Esophagus squamous epithelium (tissue), 5 donors: ENCODE results near the gene PTBP3. TPM values are rescaled to one million over a fixed set of nuclear protein-coding genes. Genes with fewer than 3 reads are reported as not detected.
A peak's percentile ranks its signal among the peaks of the same experiment; 100 is the strongest.

Source experiments
- DNase-seq: peaks from one replicate; lab custom pipeline; 2025; lab: John Stamatoyannopoulos, UW
- H3K27ac ChIP-seq, 4 donors: fragments of 200-600 bp; sonication (generic); one replicate each; pipeline ENCODE4 v1.5.1; 2016 to 2019; ENCODE audit warnings: mild to moderate bottlenecking in 1 of 4
- H3K27me3 ChIP-seq, 4 donors: fragments of 200-600 bp; sonication (generic); 1 replicate in 3 of 4; 2 replicates in 1 of 4; pipeline versions ENCODE4 v1.5.1 to v1.6.0; 2017 to 2021; ENCODE audit warnings: antibody characterized with exemption in 1 of 4
- H3K36me3 ChIP-seq, 3 donors: fragments of 200-600 bp; sonication (generic); one replicate each; pipeline ENCODE4 v1.5.1; 2016 to 2019
- H3K4me1 ChIP-seq, 3 donors: fragments of 200-600 bp; sonication (generic); one replicate each; pipeline ENCODE4 v1.5.1; 2017 to 2019
- H3K4me3 ChIP-seq, 4 donors: fragments of 200-600 bp; sonication (generic); 1 replicate in 3 of 4; 2 replicates in 1 of 4; pipeline ENCODE4 v1.5.1; 2016 to 2019; ENCODE audit warnings: mild to moderate bottlenecking in 2 of 4, moderate library complexity in 1 of 4
- H3K9me3 ChIP-seq, 3 donors: fragments of 200-600 bp; sonication (generic); one replicate each; pipeline ENCODE4 v1.5.1; 2016 to 2019
- POLR2A ChIP-seq, 4 donors: fragments of 450-650 bp; IDR thresholded peaks; one replicate each; pipeline ENCODE4 v1.6.1; 2017; ENCODE audit warnings: antibody characterized with exemption in 4 of 4, mild to moderate bottlenecking in 4 of 4, moderate library complexity in 3 of 4
- WGBS, 2 donors: methylation state at CpG; one replicate each; pipeline ENCODE4 v1.1.5; 2018; 5-methylcytosine and 5-hydroxymethylcytosine counted together
- intact Hi-C: fragments of 100-400 bp; cut with DNase I; formaldehyde crosslinking; loops from one replicate; pipeline ENCODE4 v1.15.0; 2022
- total RNA-seq, 4 donors: library from RNA; depleted of rRNA; stranded (reverse); fragments of >200 nt; gene quantifications; one replicate each; pipeline ENCODE4 v1.1.0, GENCODE V29; 2016
- TF ChIP-seq, protein P1 (sequence below), 6 experiments: fragments of 450-650 bp in 4 of 6; fragments of 200-600 bp in 2 of 6; sonication (generic) in 2 of 6; IDR thresholded peaks; one replicate each; pipeline ENCODE4 v1.5.1; 2016 to 2019; ENCODE audit warnings: antibody characterized with exemption in 6 of 6, mild to moderate bottlenecking in 4 of 6, moderate library complexity in 4 of 6
- donor health status: DM: yes; HTN: yes; CAD: no.

PTBP3 gene
- total RNA-seq, 4 donors from 2014 or later: 71.9 to 113 (median 88.8) TPM

GRCh38 chr9:112349008-112349333 lies 15.6 kb upstream of the PTBP3 start:
- peak overlapping the region in 3 of 4 donors; percentile 41 to 67 (median 42) for H3K4me3 ChIP-seq
- WGBS, 2 donors: 49 to 57% methylated on average over 4 of the region's 4 CpGs
- intact Hi-C loops: no loop called here

GRCh38 chr9:112348257-112349007 lies 15.0 kb upstream of the PTBP3 start:
- Histone ChIP-seq H3K27ac (peak overlapping the region; percentile 51 to 82 (median 66)), H3K4me1 (peaks cover 5 to 16% (median 10%) of the 10 kb centered on the region in 3 donors), H3K36me3 (no peaks in the 10 kb centered on the region), H3K9me3 (no peaks in the 10 kb centered on the region), H3K27me3 (no peaks in the 10 kb centered on the region), H3K4me3 (peak overlapping the region; percentile 9 to 67 (median 42))
- no peak for DNase-seq
- intact Hi-C loops: no loop called here
- TF ChIP-seq, protein P1, sequence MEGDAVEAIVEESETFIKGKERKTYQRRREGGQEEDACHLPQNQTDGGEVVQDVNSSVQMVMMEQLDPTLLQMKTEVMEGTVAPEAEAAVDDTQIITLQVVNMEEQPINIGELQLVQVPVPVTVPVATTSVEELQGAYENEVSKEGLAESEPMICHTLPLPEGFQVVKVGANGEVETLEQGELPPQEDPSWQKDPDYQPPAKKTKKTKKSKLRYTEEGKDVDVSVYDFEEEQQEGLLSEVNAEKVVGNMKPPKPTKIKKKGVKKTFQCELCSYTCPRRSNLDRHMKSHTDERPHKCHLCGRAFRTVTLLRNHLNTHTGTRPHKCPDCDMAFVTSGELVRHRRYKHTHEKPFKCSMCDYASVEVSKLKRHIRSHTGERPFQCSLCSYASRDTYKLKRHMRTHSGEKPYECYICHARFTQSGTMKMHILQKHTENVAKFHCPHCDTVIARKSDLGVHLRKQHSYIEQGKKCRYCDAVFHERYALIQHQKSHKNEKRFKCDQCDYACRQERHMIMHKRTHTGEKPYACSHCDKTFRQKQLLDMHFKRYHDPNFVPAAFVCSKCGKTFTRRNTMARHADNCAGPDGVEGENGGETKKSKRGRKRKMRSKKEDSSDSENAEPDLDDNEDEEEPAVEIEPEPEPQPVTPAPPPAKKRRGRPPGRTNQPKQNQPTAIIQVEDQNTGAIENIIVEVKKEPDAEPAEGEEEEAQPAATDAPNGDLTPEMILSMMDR (IDR thresholded peaks at IDR 0.05): peak in 1 of 6 experiments; percentile 9
- no peak for TF ChIP-seq POLR2A (IDR thresholded peaks at IDR 0.05)
- 23% methylated on average over 19 of the region's 19 CpGs for WGBS, 2 donors

More at GRCh38 chr9:112349008-112349333, 15.6 kb upstream of the PTBP3 start:
- no peaks in the 10 kb centered on the region for H3K36me3 ChIP-seq
- no peaks in the 10 kb centered on the region for H3K27me3 ChIP-seq
- H3K27ac ChIP-seq: peak overlapping the region; percentile 26 to 82 (median 66)
- TF ChIP-seq POLR2A (IDR thresholded peaks at IDR 0.05): no peak
- TF ChIP-seq, protein P1 (IDR thresholded peaks at IDR 0.05): no peak
- H3K9me3 ChIP-seq: no peaks in the 10 kb centered on the region
- DNase-seq: no peak
- peaks cover 5 to 16% (median 10%) of the 10 kb centered on the region in 3 donors for H3K4me1 ChIP-seq

DNA sequence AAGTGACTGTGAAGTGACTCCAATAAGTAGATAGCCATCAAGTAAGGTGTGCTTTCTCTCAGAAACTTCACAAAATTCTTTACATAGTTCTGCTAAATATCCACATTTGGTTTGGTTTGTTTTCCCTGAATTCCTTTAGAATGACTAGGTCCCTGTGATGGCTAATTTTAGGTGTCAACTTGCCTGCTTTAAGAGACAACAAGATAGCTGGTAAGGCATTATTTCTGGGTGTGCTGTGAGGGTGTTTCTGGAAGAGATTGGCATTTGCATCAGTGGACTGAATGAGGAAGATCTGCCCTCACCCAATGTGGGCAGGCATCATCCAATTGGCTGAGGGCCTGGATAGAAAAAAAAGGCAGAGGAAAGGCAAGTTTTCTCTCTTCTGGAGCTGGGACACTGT lies 8.3 kb upstream of the PTBP3 start:
- no peak for DNase-seq
- no peaks in the 10 kb centered on the region for H3K4me1 ChIP-seq
- H3K27ac ChIP-seq: no peak overlapping the region
- TF ChIP-seq, protein P1 (IDR thresholded peaks at IDR 0.05): no peak
- TF ChIP-seq POLR2A (IDR thresholded peaks at IDR 0.05): no peak
- no peaks in the 10 kb centered on the region for H3K36me3 ChIP-seq
- H3K4me3 ChIP-seq: no peak overlapping the region
- intact Hi-C loops: no loop called here
- no peaks in the 10 kb centered on the region for H3K9me3 ChIP-seq
- H3K27me3 ChIP-seq: no peaks in the 10 kb centered on the region

GRCh38 chr9:112339886-112340285 lies 6.5 kb upstream of the PTBP3 start:
- no peak for DNase-seq
- Histone ChIP-seq H3K4me3 (no peak overlapping the region), H3K27me3 (no peaks in the 10 kb centered on the region), H3K9me3 (no peaks in the 10 kb centered on the region), H3K4me1 (peaks cover 0 to 1% (median 0%) of the 10 kb centered on the region in 3 donors), H3K36me3 (no peaks in the 10 kb centered on the region), H3K27ac (no peak overlapping the region)
- TF ChIP-seq, protein P1 (IDR thresholded peaks at IDR 0.05): no peak
- no peak for TF ChIP-seq POLR2A (IDR thresholded peaks at IDR 0.05)
- intact Hi-C loops: no loop called here
- 88 to 97% methylated on average over 3 of the region's 3 CpGs for WGBS, 2 donors

DNA sequence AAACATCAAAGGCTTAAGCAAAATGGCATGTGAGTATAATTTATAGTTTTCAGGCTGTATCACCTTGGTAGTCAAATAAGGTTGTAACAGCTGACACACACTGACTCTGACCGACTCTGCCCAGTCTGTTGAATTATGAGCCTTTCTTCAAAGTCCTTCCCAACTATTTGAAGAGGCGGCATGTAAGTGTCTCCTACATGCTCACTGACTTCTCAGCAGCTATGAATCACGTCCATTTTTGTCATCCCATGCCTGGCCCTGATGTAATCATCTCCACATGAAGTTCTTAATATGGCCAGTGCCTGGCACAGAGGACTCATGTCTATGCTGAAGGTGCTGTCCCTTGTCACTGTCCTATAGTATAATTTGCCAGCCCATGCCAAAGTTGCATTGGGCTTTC lies 5.1 kb upstream of the PTBP3 start:
- Histone ChIP-seq H3K36me3 (no peaks in the 10 kb centered on the region), H3K9me3 (no peaks in the 10 kb centered on the region), H3K27ac (no peak overlapping the region), H3K27me3 (no peaks in the 10 kb centered on the region), H3K4me1 (peaks cover 0 to 10% (median 0%) of the 10 kb centered on the region in 3 donors), H3K4me3 (no peak overlapping the region)
- 31 to 51% methylated on average over 3 of the region's 3 CpGs for WGBS, 2 donors
- no peak for TF ChIP-seq POLR2A (IDR thresholded peaks at IDR 0.05)
- TF ChIP-seq, protein P1 (IDR thresholded peaks at IDR 0.05): peak in 1 of 6 experiments; percentile 3
- intact Hi-C loops: no loop called here
- DNase-seq: no peak
